GM12874 (cell line): ENCODE measurements around the gene APEX1.

Experiments
- CTCF ChIP-seq: IDR thresholded peaks from 2 replicates; pipeline ENCODE4 v1.5.1; 2011; ENCODE audit warnings: low read depth, mild to moderate bottlenecking, control low read depth, low read length, moderate library complexity; ENCODE audit not compliant: insufficient read depth

The APEX1 gene

GRCh38 chr14:20417250-20418186 lies 37.5 kb upstream of the APEX1 start:
- no peak for TF ChIP-seq CTCF

- TF ChIP-seq CTCF, result no peak
Measured at GRCh38 chr14:20418501-20418909, 36.5 kb upstream of the APEX1 start.

- TF ChIP-seq CTCF, result no peak
Measured at GRCh38 chr14:20419419-20419818, 35.6 kb upstream of the APEX1 start.

- TF ChIP-seq CTCF, result no peak
Measured at GRCh38 chr14:20421267-20421666, 33.8 kb upstream of the APEX1 start.

- no peak for TF ChIP-seq CTCF
Measured at GRCh38 chr14:20422886-20423285, 32.1 kb upstream of the APEX1 start.

- no peak for TF ChIP-seq CTCF
Measured at GRCh38 chr14:20424851-20425250, 30.2 kb upstream of the APEX1 start.

GRCh38 chr14:20427231-20428009 lies 27.6 kb upstream of the APEX1 start:
- TF ChIP-seq CTCF, result no peak
